HepG2 (cell line): ENCODE data around the gene SNRNP35. TPM values are rescaled to one million over a fixed set of nuclear protein-coding genes. Genes with fewer than 3 reads are reported as not detected.

Source experiments
- ARHGAP35 ChIP-seq: sonication (generic); formaldehyde crosslinking; IDR thresholded peaks from 2 replicates; pipeline ENCODE4 v1.9.0; 2022; ENCODE audit warnings: mild to moderate bottlenecking, inconsistent platforms, moderate library complexity, missing genetic modification reagents, borderline replicate concordance
- ATF1 ChIP-seq: IDR thresholded peaks from 2 replicates; pipeline ENCODE4 v1.6.1; 2016; ENCODE audit warnings: mild to moderate bottlenecking, control low read depth
- ATRX ChIP-seq: sonication (generic); formaldehyde crosslinking; IDR thresholded peaks from 2 replicates; pipeline ENCODE4 v1.4.0; 2020; ENCODE audit warnings: missing genetic modification reagents, borderline replicate concordance
- CEBPG ChIP-seq: IDR thresholded peaks from 2 replicates; pipeline ENCODE4 v1.6.1; 2016
- FOXK1 ChIP-seq: sonication (generic); formaldehyde crosslinking; IDR thresholded peaks from 2 replicates; pipeline ENCODE4 v1.4.0; 2020; ENCODE audit warnings: low read depth, missing genetic modification reagents, borderline replicate concordance
- HNF4A ChIP-seq: sonication (generic); formaldehyde crosslinking; IDR thresholded peaks from 2 replicates; pipeline ENCODE4 v1.4.0; 2020; ENCODE audit warnings: missing genetic modification reagents
- HOMEZ ChIP-seq: IDR thresholded peaks from 2 replicates; pipeline ENCODE4 v1.6.1; 2016; ENCODE audit warnings: low read depth
- KDM5B ChIP-seq: sonication (generic); formaldehyde crosslinking; IDR thresholded peaks from 2 replicates; pipeline ENCODE4 v1.4.0; 2020; ENCODE audit warnings: missing genetic modification reagents, mild to moderate bottlenecking, borderline replicate concordance
- KLF16 ChIP-seq, 2 experiments: sonication (generic) in 1 of 2; formaldehyde crosslinking in 1 of 2; IDR thresholded peaks; 2 replicates each; pipeline versions ENCODE4 v1.6.1 to v1.8.0; 2016 to 2023; ENCODE audit warnings: missing genetic modification reagents in 2 of 2, missing compliant biosample characterization in 1 of 2
- MEIS2 ChIP-seq: sonication (generic); formaldehyde crosslinking; IDR thresholded peaks from 2 replicates; pipeline ENCODE4 v1.9.0; 2021; ENCODE audit warnings: mild to moderate bottlenecking, missing genetic modification reagents
- MTA1 ChIP-seq: sonication (generic); formaldehyde crosslinking; IDR thresholded peaks from 2 replicates; pipeline ENCODE4 v1.4.0; 2020; ENCODE audit warnings: missing genetic modification reagents, mild to moderate bottlenecking, borderline replicate concordance
- NFATC3 ChIP-seq: sonication (generic); formaldehyde crosslinking; IDR thresholded peaks from 2 replicates; pipeline ENCODE4 v1.5.1; 2020; ENCODE audit warnings: mild to moderate bottlenecking, missing genetic modification reagents
- NFE2 ChIP-seq: sonication (generic); formaldehyde crosslinking; IDR thresholded peaks from 2 replicates; pipeline ENCODE4 v1.4.0; 2020; ENCODE audit warnings: missing genetic modification reagents
- SP5 ChIP-seq: IDR thresholded peaks from 2 replicates; pipeline ENCODE4 v1.6.1; 2016; ENCODE audit warnings: low read depth, borderline replicate concordance
- ZFP82 ChIP-seq: sonication (generic); formaldehyde crosslinking; IDR thresholded peaks from 2 replicates; pipeline ENCODE4 v1.5.1; 2020; ENCODE audit warnings: mild to moderate bottlenecking, missing genetic modification reagents, borderline replicate concordance
- ZKSCAN8 ChIP-seq: IDR thresholded peaks from 2 replicates; pipeline ENCODE4 v1.6.1; 2016; ENCODE audit warnings: borderline replicate concordance, missing genetic modification reagents, missing compliant biosample characterization
- ZNF124 ChIP-seq: sonication (generic); formaldehyde crosslinking; IDR thresholded peaks from 2 replicates; pipeline ENCODE4 v1.4.0; 2020; ENCODE audit warnings: missing genetic modification reagents
- ZNF232 ChIP-seq: sonication (generic); formaldehyde crosslinking; IDR thresholded peaks from 2 replicates; pipeline ENCODE4 v1.4.0; 2020; ENCODE audit warnings: missing genetic modification reagents, borderline replicate concordance
- ZNF292 ChIP-seq: sonication (generic); formaldehyde crosslinking; IDR thresholded peaks from 2 replicates; pipeline ENCODE4 v1.8.1; 2022; ENCODE audit warnings: mild to moderate bottlenecking, low read depth, missing genetic modification reagents, borderline replicate concordance
- ZNF350 ChIP-seq: sonication (generic); formaldehyde crosslinking; IDR thresholded peaks from 2 replicates; pipeline ENCODE4 v1.4.0; 2020; ENCODE audit warnings: mild to moderate bottlenecking, low read depth, missing genetic modification reagents, borderline replicate concordance
- ZNF362 ChIP-seq: sonication (generic); formaldehyde crosslinking; IDR thresholded peaks from 2 replicates; pipeline ENCODE4 v1.4.0; 2020; ENCODE audit warnings: missing genetic modification reagents, mild to moderate bottlenecking, borderline replicate concordance
- ZNF441 ChIP-seq: sonication (generic); formaldehyde crosslinking; IDR thresholded peaks from 2 replicates; pipeline ENCODE4 v1.7.0; 2021; ENCODE audit warnings: missing genetic modification reagents, borderline replicate concordance
- ZNF598 ChIP-seq: sonication (generic); formaldehyde crosslinking; IDR thresholded peaks from 2 replicates; pipeline ENCODE4 v1.5.1; 2020; ENCODE audit warnings: mild to moderate bottlenecking, missing genetic modification reagents, borderline replicate concordance
- ZNF766 ChIP-seq: sonication (generic); formaldehyde crosslinking; IDR thresholded peaks from 2 replicates; pipeline ENCODE4 v1.5.0; 2020; ENCODE audit warnings: missing genetic modification reagents, borderline replicate concordance
- ZNF792 ChIP-seq: IDR thresholded peaks from 2 replicates; pipeline ENCODE4 v1.6.1; 2016
- ZSCAN31 ChIP-seq: sonication (generic); formaldehyde crosslinking; IDR thresholded peaks from 2 replicates; pipeline ENCODE4 v1.5.0; 2020; ENCODE audit warnings: low read depth, mild to moderate bottlenecking, missing genetic modification reagents
- polyA plus RNA-seq, 8 experiments: library from polyadenylated mRNA; depleted of rRNA in 3 of 8; stranded (reverse) in 7 of 8; unstranded in 1 of 8; fragments of >200 nt; fragmentation: Illumina TruSeq in 4 of 8; extraction: Trizol in 4 of 8; gene quantifications; 2 replicates each; pipeline versions ENCODE4 v1.2.1 to v1.2.3, GENCODE V29; 2011 to 2016; ENCODE audit warnings: low read depth in 4 of 8, missing spikeins in 1 of 8, mixed read lengths in 1 of 8; ENCODE audit not compliant: insufficient read depth in 1 of 8
- total RNA-seq, 5 experiments: library from RNA; depleted of rRNA; stranded (reverse); fragments of >200 nt; fragmentation: Illumina TruSeq; extraction: Trizol; gene quantifications; 2 replicates each; pipeline ENCODE4 v1.2.3, GENCODE V29; 2016; ENCODE audit warnings: low read depth in 1 of 5
- TF ChIP-seq, protein P1 (sequence below): sonication (generic); formaldehyde crosslinking; IDR thresholded peaks from 2 replicates; pipeline ENCODE4 v1.8.1; 2023; ENCODE audit warnings: mild to moderate bottlenecking, missing genetic modification reagents

Gene SNRNP35
- total and polyA plus RNA-seq, 2 of the 13 experiments (the other 11 are each of a cell fraction or from before 2014, with no cell fraction given) = 11.3 to 22.6 TPM

DNA sequence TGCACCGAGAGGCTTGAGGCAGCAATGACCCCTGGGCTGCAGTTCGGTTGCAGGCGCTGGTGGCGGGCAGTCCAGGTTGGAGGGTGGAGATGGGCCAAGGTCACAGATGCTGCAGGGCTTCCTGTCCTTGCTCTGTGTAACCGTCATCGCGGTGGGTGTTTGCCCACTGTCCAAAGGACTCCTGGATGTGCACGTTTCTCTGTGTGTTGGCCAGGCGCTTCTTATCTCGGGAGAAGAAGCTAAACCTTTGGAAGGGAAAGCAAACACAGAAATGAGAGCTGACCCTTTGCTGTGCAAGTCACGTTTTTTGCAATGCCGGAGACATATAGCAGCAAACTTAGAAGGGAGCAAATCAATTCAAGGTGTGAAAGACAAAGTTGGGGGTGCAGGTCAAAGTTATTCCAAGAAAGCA is 14.5 kb downstream of the SNRNP35 start (continued):
- TF ChIP-seq, protein P1, sequence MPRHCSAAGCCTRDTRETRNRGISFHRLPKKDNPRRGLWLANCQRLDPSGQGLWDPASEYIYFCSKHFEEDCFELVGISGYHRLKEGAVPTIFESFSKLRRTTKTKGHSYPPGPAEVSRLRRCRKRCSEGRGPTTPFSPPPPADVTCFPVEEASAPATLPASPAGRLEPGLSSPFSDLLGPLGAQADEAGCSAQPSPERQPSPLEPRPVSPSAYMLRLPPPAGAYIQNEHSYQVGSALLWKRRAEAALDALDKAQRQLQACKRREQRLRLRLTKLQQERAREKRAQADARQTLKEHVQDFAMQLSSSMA (CRISPR knock-in tag) = peak; percentile 65; the same call in 1 of the 2 replicates
- TF ChIP-seq ZKSCAN8 (peak; percentile 79; the same call in 1 of the 2 replicates), ZNF441 (CRISPR knock-in tag) (0 out of 2 replicates have a peak, but pooled peaks have one; percentile 50), ZNF792 (CRISPR knock-in tag) (peak; percentile 96), KDM5B (CRISPR knock-in tag) (peak; percentile 26; the same call in 1 of the 2 replicates), NFATC3 (CRISPR knock-in tag) (no peak), FOXK1 (CRISPR knock-in tag) (peak; percentile 41; the same call in 1 of the 2 replicates), ATRX (CRISPR knock-in tag) (no peak), ATF1 (CRISPR knock-in tag) (peak; percentile 31; the same call in 1 of the 2 replicates), MTA1 (CRISPR knock-in tag) (peak; percentile 99), ZSCAN31 (CRISPR knock-in tag) (peak; percentile 86), HNF4A (CRISPR knock-in tag) (peak; percentile 92), ZNF124 (CRISPR knock-in tag) (peak; percentile 92), KLF16 (CRISPR knock-in tag; IDR thresholded peaks at IDR 0.05) (0 out of 4 replicates have a peak, but pooled peaks of 1 of the 2 experiments have one; percentile 48), ARHGAP35 (CRISPR knock-in tag) (peak; percentile 38; the same call in 1 of the 2 replicates), ZNF598 (CRISPR knock-in tag) (0 out of 2 replicates have a peak, but pooled peaks have one; percentile 28), ZFP82 (CRISPR knock-in tag) (no peak), ZNF766 (CRISPR knock-in tag) (0 out of 2 replicates have a peak, but pooled peaks have one; percentile 67), ZNF350 (CRISPR knock-in tag) (peak; percentile 62; the same call in 1 of the 2 replicates), CEBPG (CRISPR knock-in tag) (peak; percentile 57), HOMEZ (CRISPR knock-in tag) (peak; percentile 73), NFE2 (CRISPR knock-in tag) (no peak), ZNF292 (CRISPR knock-in tag) (peak; percentile 73; the same call in 1 of the 2 replicates), ZNF362 (CRISPR knock-in tag) (peak; percentile 80; the same call in 1 of the 2 replicates), ZNF232 (peak; percentile 73; the same call in 1 of the 2 replicates), MEIS2 (CRISPR knock-in tag) (peak; percentile 89; the same call in 1 of the 2 replicates), SP5 (CRISPR knock-in tag) (peak; percentile 83)
